HG03064 (cell line): ENCODE data around the gene NTRK1.

Source experiments
- ATAC-seq: cut with Tn5 transposase; IDR thresholded peaks from one replicate; pipeline ENCODE4 v1.9.1; 2021; ENCODE audit warnings: low read depth; ENCODE audit not compliant: unreplicated experiment

NTRK1 gene

GRCh38 chr1:156929596-156930238 lies 69.1 kb downstream of the NTRK1 start:
- ATAC-seq, result no peak

GRCh38 chr1:156930483-156930882 lies 69.8 kb downstream of the NTRK1 start:
- no peak for ATAC-seq
